Suprapubic skin (tissue), 4 donors: ENCODE data around the gene PAGE2B.

ENCODE experiments used
- CTCF ChIP-seq, 2 donors: fragments of 200-600 bp in 1 of 2; fragments of 450-650 bp in 1 of 2; sonication (generic) in 1 of 2; IDR thresholded peaks; one replicate each; pipeline ENCODE4 v1.5.1; 2016 to 2019; ENCODE audit warnings: antibody characterized with exemption in 2 of 2, mild to moderate bottlenecking in 1 of 2, moderate library complexity in 1 of 2
- EP300 ChIP-seq: sonication (generic); formaldehyde crosslinking; IDR thresholded peaks from one replicate; pipeline ENCODE4 v1.6.1; 2017; ENCODE audit warnings: antibody characterized with exemption
- POLR2A ChIP-seq, 2 donors: fragments of 450-650 bp; IDR thresholded peaks; one replicate each; pipeline ENCODE4 v1.6.1; 2017; ENCODE audit warnings: antibody characterized with exemption in 2 of 2, mild to moderate bottlenecking in 2 of 2, moderate library complexity in 2 of 2
- POLR2AphosphoS5 ChIP-seq, 3 donors: sonication (generic); formaldehyde crosslinking; IDR thresholded peaks; one replicate each; pipeline ENCODE4 v1.6.1; 2017; ENCODE audit warnings: antibody characterized with exemption in 3 of 3

GRCh38 chrX:55088795-55089489 is 14.1 kb downstream of the PAGE2B start, which contains the start of gene PAGE2:
- TF ChIP-seq CTCF (IDR thresholded peaks at IDR 0.05) (no peak), EP300 (no peak), POLR2AphosphoS5 (IDR thresholded peaks at IDR 0.05) (no peak), POLR2A (IDR thresholded peaks at IDR 0.05) (no peak)
